ENCODE results near the gene PLAU.

DNA sequence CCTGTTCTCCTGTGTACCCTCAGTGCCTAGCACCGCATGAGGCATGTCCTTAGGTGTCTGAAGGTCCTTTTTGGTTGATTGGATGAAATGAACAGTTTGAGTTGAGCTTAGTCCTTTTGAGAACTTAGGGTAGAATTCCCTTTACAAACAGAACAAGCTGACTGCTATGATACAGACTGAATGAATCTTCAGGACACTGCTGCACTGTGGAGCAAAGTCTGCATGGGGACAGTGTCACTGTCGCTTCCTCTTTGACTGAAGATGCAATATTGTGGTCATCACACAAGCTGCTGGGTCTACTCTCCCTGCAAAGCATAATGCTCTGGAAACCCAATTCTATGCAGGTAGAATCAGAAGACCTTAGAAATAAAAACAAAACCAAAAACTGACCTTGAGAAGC is 8.6 kb upstream of the PLAU start:
- TF ChIP-seq, protein P1, sequence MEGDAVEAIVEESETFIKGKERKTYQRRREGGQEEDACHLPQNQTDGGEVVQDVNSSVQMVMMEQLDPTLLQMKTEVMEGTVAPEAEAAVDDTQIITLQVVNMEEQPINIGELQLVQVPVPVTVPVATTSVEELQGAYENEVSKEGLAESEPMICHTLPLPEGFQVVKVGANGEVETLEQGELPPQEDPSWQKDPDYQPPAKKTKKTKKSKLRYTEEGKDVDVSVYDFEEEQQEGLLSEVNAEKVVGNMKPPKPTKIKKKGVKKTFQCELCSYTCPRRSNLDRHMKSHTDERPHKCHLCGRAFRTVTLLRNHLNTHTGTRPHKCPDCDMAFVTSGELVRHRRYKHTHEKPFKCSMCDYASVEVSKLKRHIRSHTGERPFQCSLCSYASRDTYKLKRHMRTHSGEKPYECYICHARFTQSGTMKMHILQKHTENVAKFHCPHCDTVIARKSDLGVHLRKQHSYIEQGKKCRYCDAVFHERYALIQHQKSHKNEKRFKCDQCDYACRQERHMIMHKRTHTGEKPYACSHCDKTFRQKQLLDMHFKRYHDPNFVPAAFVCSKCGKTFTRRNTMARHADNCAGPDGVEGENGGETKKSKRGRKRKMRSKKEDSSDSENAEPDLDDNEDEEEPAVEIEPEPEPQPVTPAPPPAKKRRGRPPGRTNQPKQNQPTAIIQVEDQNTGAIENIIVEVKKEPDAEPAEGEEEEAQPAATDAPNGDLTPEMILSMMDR (IDR thresholded peaks at IDR 0.05; ENCODE audit: insufficient read depth, low read depth, low read length) = no peak
- TF ChIP-seq EZH2 (IDR thresholded peaks at IDR 0.05; ENCODE audit: insufficient read depth, low read length) = no peak
